MG63 (cell line): Measurements from ENCODE around the gene TRAP1. TPM values are rescaled to one million over a fixed set of nuclear protein-coding genes. Genes with fewer than 3 reads are reported as not detected.

ENCODE experiments used
- DNase-seq: peaks from one replicate; pipeline ENCODE4 v3.0.0-alpha.2; 2020
- H3K27me3 ChIP-seq: fragments of 250-450 bp; sonication (Bioruptor Pico); 2 replicates; pipeline ENCODE4 v1.5.1; 2020; ENCODE audit warnings: mild to moderate bottlenecking, moderate library complexity
- H3K36me3 ChIP-seq: fragments of 250-450 bp; sonication (Bioruptor Pico); 2 replicates; pipeline ENCODE4 v1.5.1; 2020; ENCODE audit warnings: mild to moderate bottlenecking, moderate library complexity
- H3K4me3 ChIP-seq: fragments of 250-450 bp; sonication (Bioruptor Pico); 2 replicates; pipeline ENCODE4 v1.5.1; 2020; ENCODE audit warnings: mild to moderate bottlenecking, moderate library complexity
- H3K9me3 ChIP-seq: fragments of 250-450 bp; sonication (Bioruptor Pico); 2 replicates; pipeline ENCODE4 v1.5.1; 2020; ENCODE audit warnings: mild to moderate bottlenecking, moderate library complexity
- total RNA-seq: library from RNA; depleted of rRNA; stranded (reverse); fragments of >200 nt; shearing (Covaris generic); gene quantifications from 2 replicates; pipeline ENCODE4 v1.2.3, GENCODE V29; 2014; ENCODE audit warnings: low replicate concordance

The TRAP1 gene
- total RNA-seq, 1 experiment from 2014 or later, result 91.1 TPM

- peak; percentile 62 for DNase-seq
- H3K4me3 ChIP-seq, result no peak overlapping the region
- no peaks in the 10 kb centered on the region for H3K9me3 ChIP-seq
- H3K27me3 ChIP-seq, result no peaks in the 10 kb centered on the region
- H3K36me3 ChIP-seq, result peaks cover 52% of the 10 kb centered on the region
Measured at GRCh38 chr16:3696425-3697218, 20.7 kb downstream of the TRAP1 start.

GRCh38 chr16:3695610-3696369, 21.5 kb downstream of the TRAP1 start:
- no peak for DNase-seq
- H3K27me3 ChIP-seq, result no peaks in the 10 kb centered on the region
- no peak overlapping the region for H3K4me3 ChIP-seq
- H3K9me3 ChIP-seq, result no peaks in the 10 kb centered on the region
- peaks cover 47% of the 10 kb centered on the region for H3K36me3 ChIP-seq

- Histone ChIP-seq H3K9me3 (no peaks in the 10 kb centered on the region), H3K4me3 (no peak overlapping the region), H3K27me3 (no peaks in the 10 kb centered on the region), H3K36me3 (peaks cover 55% of the 10 kb centered on the region)
- DNase-seq, result no peak
Measured at GRCh38 chr16:3694051-3694450, 23.3 kb downstream of the TRAP1 start.

- H3K27me3 ChIP-seq, result no peaks in the 10 kb centered on the region
- no peak overlapping the region for H3K4me3 ChIP-seq
- no peaks in the 10 kb centered on the region for H3K9me3 ChIP-seq
- peaks cover 73% of the 10 kb centered on the region for H3K36me3 ChIP-seq
- DNase-seq, result no peak
Measured at GRCh38 chr16:3691761-3692160, 25.6 kb downstream of the TRAP1 start.

GRCh38 chr16:3690980-3691720, 26.2 kb downstream of the TRAP1 start:
- peaks cover 75% of the 10 kb centered on the region for H3K36me3 ChIP-seq
- H3K27me3 ChIP-seq, result no peaks in the 10 kb centered on the region
- H3K9me3 ChIP-seq, result no peaks in the 10 kb centered on the region
- no peak overlapping the region for H3K4me3 ChIP-seq
- no peak for DNase-seq

- H3K9me3 ChIP-seq, result no peaks in the 10 kb centered on the region
- peak; percentile 89 for DNase-seq
- H3K36me3 ChIP-seq, result peaks cover 75% of the 10 kb centered on the region
- H3K4me3 ChIP-seq, result no peak overlapping the region
- H3K27me3 ChIP-seq, result no peaks in the 10 kb centered on the region
Measured at GRCh38 chr16:3690470-3690928, 26.8 kb downstream of the TRAP1 start.

- Histone ChIP-seq H3K9me3 (no peaks in the 10 kb centered on the region), H3K36me3 (peaks cover 77% of the 10 kb centered on the region), H3K27me3 (no peaks in the 10 kb centered on the region), H3K4me3 (no peak overlapping the region)
- no peak for DNase-seq
Measured at GRCh38 chr16:3689731-3690130, 27.6 kb downstream of the TRAP1 start.

GRCh38 chr16:3687792-3688191, 29.5 kb downstream of the TRAP1 start:
- H3K4me3 ChIP-seq, result no peak overlapping the region
- peaks cover 76% of the 10 kb centered on the region for H3K36me3 ChIP-seq
- H3K9me3 ChIP-seq, result no peaks in the 10 kb centered on the region
- no peaks in the 10 kb centered on the region for H3K27me3 ChIP-seq
- DNase-seq, result no peak

- Histone ChIP-seq H3K4me3 (no peak overlapping the region), H3K27me3 (no peaks in the 10 kb centered on the region), H3K9me3 (no peaks in the 10 kb centered on the region), H3K36me3 (peaks cover 81% of the 10 kb centered on the region)
- DNase-seq, result no peak
Measured at GRCh38 chr16:3687021-3687420, 30.3 kb downstream of the TRAP1 start.

- H3K27me3 ChIP-seq, result no peaks in the 10 kb centered on the region
- H3K36me3 ChIP-seq, result peaks cover 90% of the 10 kb centered on the region
- no peak for DNase-seq
- H3K9me3 ChIP-seq, result no peaks in the 10 kb centered on the region
- H3K4me3 ChIP-seq, result no peak overlapping the region
Measured at GRCh38 chr16:3681206-3681605, 36.1 kb downstream of the TRAP1 start.

- no peaks in the 10 kb centered on the region for H3K27me3 ChIP-seq
- DNase-seq, result no peak
- peaks cover 95% of the 10 kb centered on the region for H3K36me3 ChIP-seq
- H3K9me3 ChIP-seq, result no peaks in the 10 kb centered on the region
- H3K4me3 ChIP-seq, result no peak overlapping the region
Measured at GRCh38 chr16:3677994-3678393, 39.3 kb downstream of the TRAP1 start.

- Histone ChIP-seq H3K27me3 (no peaks in the 10 kb centered on the region), H3K4me3 (no peak overlapping the region), H3K36me3 (peaks cover 95% of the 10 kb centered on the region), H3K9me3 (no peaks in the 10 kb centered on the region)
- DNase-seq, result no peak
Measured at GRCh38 chr16:3675601-3676130, 41.7 kb downstream of the TRAP1 start.

- Histone ChIP-seq H3K36me3 (peaks cover 94% of the 10 kb centered on the region), H3K4me3 (no peak overlapping the region), H3K9me3 (no peaks in the 10 kb centered on the region), H3K27me3 (no peaks in the 10 kb centered on the region)
- no peak for DNase-seq
Measured at GRCh38 chr16:3674513-3675295, 42.6 kb downstream of the TRAP1 start.

GRCh38 chr16:3673676-3674377, 43.5 kb downstream of the TRAP1 start:
- DNase-seq, result no peak
- no peaks in the 10 kb centered on the region for H3K27me3 ChIP-seq
- H3K9me3 ChIP-seq, result no peaks in the 10 kb centered on the region
- peaks cover 92% of the 10 kb centered on the region for H3K36me3 ChIP-seq
- no peak overlapping the region for H3K4me3 ChIP-seq

GRCh38 chr16:3673201-3673600, 44.1 kb downstream of the TRAP1 start:
- H3K4me3 ChIP-seq, result no peak overlapping the region
- no peaks in the 10 kb centered on the region for H3K27me3 ChIP-seq
- H3K36me3 ChIP-seq, result peaks cover 92% of the 10 kb centered on the region
- DNase-seq, result no peak
- H3K9me3 ChIP-seq, result no peaks in the 10 kb centered on the region
